Measurements from ENCODE around the gene IQCC.

DNA sequence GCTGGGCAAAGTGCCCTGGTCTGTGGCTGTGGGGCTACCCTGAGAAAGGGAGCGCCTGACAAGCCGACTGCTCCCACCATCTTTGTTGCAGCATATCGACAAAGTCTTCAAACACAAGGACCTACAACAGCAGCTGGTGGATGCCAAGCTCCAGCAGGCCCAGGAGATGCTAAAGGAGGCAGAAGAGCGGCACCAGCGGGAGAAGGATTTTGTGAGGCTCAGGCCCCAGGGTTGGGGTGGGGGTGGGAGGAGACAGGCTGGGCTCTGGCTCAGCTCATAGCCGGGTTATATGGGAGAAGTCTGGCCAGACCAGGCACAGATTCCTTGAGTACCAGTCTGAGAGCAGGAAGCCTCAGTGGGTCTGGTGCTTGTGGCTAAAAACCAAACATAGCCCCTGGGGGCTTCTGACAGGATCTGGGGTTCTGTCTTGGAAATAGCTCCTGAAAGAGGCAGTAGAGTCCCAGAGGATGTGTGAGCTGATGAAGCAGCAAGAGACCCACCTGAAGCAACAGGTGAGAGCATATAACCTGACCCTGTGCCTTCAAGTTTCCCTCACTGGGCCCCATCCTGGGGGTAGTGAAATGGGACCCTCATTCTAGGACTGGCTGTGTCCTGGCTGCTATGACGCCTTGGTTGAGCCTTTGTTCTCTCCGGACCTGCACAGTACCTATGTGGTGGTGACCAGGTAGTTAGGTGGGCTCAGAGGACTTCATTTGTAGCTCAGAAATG lies 13.1 kb upstream of the IQCC start:
- TF ChIP-seq, protein P1, sequence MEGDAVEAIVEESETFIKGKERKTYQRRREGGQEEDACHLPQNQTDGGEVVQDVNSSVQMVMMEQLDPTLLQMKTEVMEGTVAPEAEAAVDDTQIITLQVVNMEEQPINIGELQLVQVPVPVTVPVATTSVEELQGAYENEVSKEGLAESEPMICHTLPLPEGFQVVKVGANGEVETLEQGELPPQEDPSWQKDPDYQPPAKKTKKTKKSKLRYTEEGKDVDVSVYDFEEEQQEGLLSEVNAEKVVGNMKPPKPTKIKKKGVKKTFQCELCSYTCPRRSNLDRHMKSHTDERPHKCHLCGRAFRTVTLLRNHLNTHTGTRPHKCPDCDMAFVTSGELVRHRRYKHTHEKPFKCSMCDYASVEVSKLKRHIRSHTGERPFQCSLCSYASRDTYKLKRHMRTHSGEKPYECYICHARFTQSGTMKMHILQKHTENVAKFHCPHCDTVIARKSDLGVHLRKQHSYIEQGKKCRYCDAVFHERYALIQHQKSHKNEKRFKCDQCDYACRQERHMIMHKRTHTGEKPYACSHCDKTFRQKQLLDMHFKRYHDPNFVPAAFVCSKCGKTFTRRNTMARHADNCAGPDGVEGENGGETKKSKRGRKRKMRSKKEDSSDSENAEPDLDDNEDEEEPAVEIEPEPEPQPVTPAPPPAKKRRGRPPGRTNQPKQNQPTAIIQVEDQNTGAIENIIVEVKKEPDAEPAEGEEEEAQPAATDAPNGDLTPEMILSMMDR (conservative IDR thresholded peaks at IDR 0.05 in 1 of 2, IDR thresholded peaks at IDR 0.05 in 1 of 2; ENCODE audit: extremely low read depth in 1 of 2, insufficient read depth in 1 of 2, low read depth in 1 of 2, low read length in 2 of 2): no peak
- TF ChIP-seq EZH2 (IDR thresholded peaks at IDR 0.05; ENCODE audit: borderline replicate concordance, low read length): no peak
